RWPE1 (cell line): ENCODE measurements around the gene EVI2B.
A peak's percentile ranks its signal among the peaks of the same experiment; 100 is the strongest.

Experiments
- CTCF ChIA-PET: fragments of 350-600 bp; sonication (Branson Sonifier 250); formaldehyde crosslinking; extraction: SDS; loops from one replicate; lab custom pipeline; 2021; lab: Yijun Ruan, JAX
- POLR2A ChIA-PET: fragments of 400-600 bp; formaldehyde crosslinking; extraction: SDS; loops from one replicate; lab custom pipeline; 2020; ENCODE audit warnings: antibody characterized with exemption; ENCODE audit not compliant: low non-redundant PET; lab: Yijun Ruan, JAX
- DNase-seq: peaks from one replicate; pipeline ENCODE4 v3.0.0; 2012; ENCODE audit warnings: low spot score
- H3K27ac ChIP-seq: fragments of 450-650 bp; 2 replicates; pipeline ENCODE4 v1.5.1; 2017
- CTCF ChIP-seq: fragments of 450-650 bp; conservative IDR thresholded peaks from 2 replicates; pipeline ENCODE4 v1.5.1; 2017; ENCODE audit warnings: low read depth, mild to moderate bottlenecking

EVI2B gene

GRCh38 chr17:31339906-31340661 is 26.2 kb upstream of the EVI2B start:
- CTCF ChIA-PET = interaction anchor here (0.7 kb wide), 1 partner anchor 186 kb away, joined by 3 read pairs; no protein-coding TSS in a partner anchor
- POLR2A ChIA-PET = no interaction called here
- H3K27ac ChIP-seq = no peak overlapping the region
- no peak for TF ChIP-seq CTCF
- peak; percentile 35 for DNase-seq

- DNase-seq = no peak
- no peak for TF ChIP-seq CTCF
- ChIA-PET CTCF (interaction anchor here (0.6 kb wide), 1 partner anchor 590 kb away, joined by 3 read pairs; no protein-coding TSS in a partner anchor), POLR2A (no interaction called here)
- H3K27ac ChIP-seq = no peak overlapping the region
These were observed 15.4 kb upstream of the EVI2B start for GRCh38 chr17:31329221-31329620.

GRCh38 chr17:31328160-31328535 is 14.3 kb upstream of the EVI2B start:
- CTCF ChIA-PET = no interaction called here
- no peak for TF ChIP-seq CTCF
- POLR2A ChIA-PET = interaction anchor here (0.5 kb wide), 1 partner anchor 432 kb away, joined by 4 read pairs; no protein-coding TSS in a partner anchor
- H3K27ac ChIP-seq = no peak overlapping the region
- no peak for DNase-seq

- no peak for TF ChIP-seq CTCF
- CTCF ChIA-PET = no interaction called here
- no peak overlapping the region for H3K27ac ChIP-seq
- POLR2A ChIA-PET = interaction anchor here (0.5 kb wide), 1 partner anchor 432 kb away, joined by 4 read pairs; no protein-coding TSS in a partner anchor
- peak; percentile 57 for DNase-seq
These were observed 13.8 kb upstream of the EVI2B start for GRCh38 chr17:31327534-31328159.

- TF ChIP-seq CTCF = no peak
- DNase-seq = no peak
- CTCF ChIA-PET = no interaction called here
- H3K27ac ChIP-seq = no peak overlapping the region
- POLR2A ChIA-PET = no interaction called here
These were observed 9.7 kb upstream of the EVI2B start for GRCh38 chr17:31323551-31323950.

GRCh38 chr17:31321966-31322365 is 8.1 kb upstream of the EVI2B start:
- H3K27ac ChIP-seq = no peak overlapping the region
- ChIA-PET CTCF (no interaction called here), POLR2A (no interaction called here)
- DNase-seq = no peak
- no peak for TF ChIP-seq CTCF
